GM19395 (cell line): ENCODE data around the gene DENND11.

Source experiments
- ATAC-seq: cut with Tn5 transposase; IDR thresholded peaks from one replicate; pipeline ENCODE4 v1.9.1; 2021; ENCODE audit warnings: mild to moderate bottlenecking, moderate library complexity; ENCODE audit not compliant: unreplicated experiment

The DENND11 gene

GRCh38 chr7:141686074-141686473 is 15.9 kb downstream of the DENND11 start:
- no peak for ATAC-seq

- no peak for ATAC-seq
These were observed 16.5 kb downstream of the DENND11 start for GRCh38 chr7:141685285-141686023.

- peak; percentile 70 for ATAC-seq
These were observed 23.0 kb downstream of the DENND11 start for GRCh38 chr7:141679014-141679413.

GRCh38 chr7:141676618-141677017 is 25.3 kb downstream of the DENND11 start:
- ATAC-seq, result no peak

GRCh38 chr7:141675436-141676215 is 26.3 kb downstream of the DENND11 start:
- ATAC-seq, result no peak

GRCh38 chr7:141674702-141675101 is 27.3 kb downstream of the DENND11 start:
- ATAC-seq, result no peak

GRCh38 chr7:141674171-141674671 is 27.7 kb downstream of the DENND11 start:
- no peak for ATAC-seq

DNA sequence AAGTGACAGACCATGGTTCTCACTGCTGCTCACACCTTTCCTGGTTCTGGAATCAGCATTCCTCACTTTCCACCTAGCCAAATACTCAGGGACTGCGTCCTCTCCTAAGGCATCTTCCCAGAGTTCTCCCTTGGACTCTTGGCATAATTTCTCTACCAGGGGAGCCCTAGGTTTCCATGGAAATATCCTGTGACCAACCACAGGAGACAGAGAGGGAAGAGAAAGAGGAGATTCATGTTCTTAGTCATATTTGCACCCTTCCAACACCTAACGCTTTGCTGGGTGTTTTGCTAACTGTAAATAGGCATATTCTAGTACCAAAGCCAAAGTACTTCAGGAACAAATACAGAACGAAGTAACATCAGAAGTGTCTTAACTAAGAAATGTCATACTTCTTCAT is 28.6 kb downstream of the DENND11 start:
- ATAC-seq, result no peak

DNA sequence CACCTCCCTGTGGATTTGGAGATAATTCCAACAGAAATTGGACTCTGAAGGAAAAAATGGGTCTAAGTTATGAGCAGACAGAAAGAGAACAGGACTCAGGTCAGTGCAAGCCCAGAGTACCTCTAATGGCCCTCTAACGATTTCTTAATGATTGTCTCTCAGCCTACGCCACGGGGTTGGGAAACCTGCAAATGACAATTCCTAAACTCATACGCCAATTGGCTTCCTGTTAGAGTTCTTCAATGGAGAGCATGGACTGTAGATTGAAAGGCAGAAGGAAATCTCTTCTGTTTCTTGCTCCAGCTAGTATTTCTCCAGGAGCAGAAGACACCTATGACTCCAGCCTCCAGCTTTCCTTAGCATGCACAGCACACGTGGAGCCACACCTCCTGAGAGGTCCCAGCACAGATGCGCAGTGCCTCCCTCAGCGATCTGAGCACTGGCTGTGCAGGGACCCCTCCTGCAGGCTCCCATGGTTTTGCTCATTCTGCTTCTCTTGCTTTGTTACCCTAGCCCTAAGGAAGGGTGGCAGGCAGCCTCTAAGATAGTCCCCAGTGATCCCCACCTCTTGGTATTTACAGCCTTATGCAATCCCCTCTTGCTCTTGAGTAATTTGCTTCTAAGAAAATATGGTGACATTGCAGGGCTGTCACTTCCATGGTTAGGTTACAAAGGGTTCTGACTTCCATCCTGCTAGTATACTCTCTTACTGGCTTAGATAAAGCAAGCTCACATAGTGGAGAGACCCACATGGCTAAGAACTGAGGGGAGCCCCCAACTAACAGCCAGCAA is 30.1 kb downstream of the DENND11 start:
- no peak for ATAC-seq

DNA sequence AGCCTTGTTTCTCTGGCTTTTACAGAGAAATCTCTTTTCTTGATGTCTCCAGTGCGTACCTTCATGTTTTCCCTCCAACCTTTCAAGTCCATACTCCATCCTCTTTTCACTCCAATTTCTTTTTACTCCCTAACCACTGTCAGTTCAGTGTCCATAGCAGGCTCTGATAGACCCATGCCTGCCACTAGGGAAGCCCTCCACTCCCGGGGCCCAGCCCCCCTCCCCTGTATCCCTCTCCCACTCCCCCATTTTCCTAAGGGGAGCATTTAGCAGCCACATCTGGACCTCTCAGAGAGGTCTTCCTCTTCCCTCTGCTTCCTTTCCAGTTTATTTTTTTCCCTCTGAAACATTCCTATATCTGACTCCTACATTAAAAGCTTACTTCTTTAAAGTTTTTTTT is 33.1 kb downstream of the DENND11 start:
- ATAC-seq, result no peak

- ATAC-seq, result no peak
These were observed 35.9 kb downstream of the DENND11 start for GRCh38 chr7:141666071-141666470.

DNA sequence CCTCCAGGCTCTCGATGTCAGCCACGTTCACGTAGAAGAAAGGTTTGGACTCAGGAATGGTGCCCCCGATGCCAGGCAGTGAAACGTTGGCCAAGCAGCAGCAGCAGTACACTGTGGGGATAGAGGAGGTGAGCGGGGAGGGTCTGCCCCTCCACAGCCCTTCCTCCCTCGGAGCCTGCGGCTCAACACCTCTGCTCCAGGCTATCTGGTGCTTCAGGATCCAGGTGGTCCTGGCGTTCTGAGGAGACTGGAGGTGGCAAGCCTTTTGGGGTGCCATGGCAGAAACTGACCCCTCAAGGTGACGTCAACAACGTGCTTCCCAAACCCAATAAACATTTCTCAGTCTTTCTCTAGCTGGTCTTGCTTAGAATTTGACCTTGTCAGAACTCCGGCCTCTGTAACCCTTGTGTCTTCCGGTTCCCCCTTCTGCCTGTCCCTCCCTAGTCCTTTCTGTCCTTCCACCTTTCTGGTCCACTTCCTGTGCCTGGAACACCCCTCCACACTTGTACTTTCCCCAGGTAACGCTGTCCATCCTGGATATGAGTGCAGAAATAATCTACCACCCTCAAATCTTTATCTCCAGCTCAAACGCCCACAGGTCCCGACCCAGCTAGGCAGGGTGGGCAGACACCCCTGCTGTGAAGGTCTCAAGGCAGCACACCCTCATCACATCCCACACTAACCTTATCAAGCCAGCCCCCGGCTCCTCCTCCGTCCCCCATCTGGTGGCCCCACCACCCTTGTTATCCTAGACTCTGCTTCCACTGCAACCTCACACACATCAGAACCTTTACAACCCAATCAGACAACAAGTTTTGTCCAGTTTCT is 36.5 kb downstream of the DENND11 start:
- no peak for ATAC-seq

- no peak for ATAC-seq
These were observed 37.5 kb downstream of the DENND11 start for GRCh38 chr7:141664450-141664849.

GRCh38 chr7:141663081-141663849 is 38.7 kb downstream of the DENND11 start:
- no peak for ATAC-seq

GRCh38 chr7:141660259-141660658 is 41.7 kb downstream of the DENND11 start:
- ATAC-seq, result no peak

GRCh38 chr7:141659501-141659900 is 42.5 kb downstream of the DENND11 start:
- ATAC-seq, result no peak

- peak; percentile 78 for ATAC-seq
These were observed 47.4 kb downstream of the DENND11 start for GRCh38 chr7:141654551-141654950.

GRCh38 chr7:141652691-141653090 is 49.3 kb downstream of the DENND11 start:
- no peak for ATAC-seq
